Measurements from ENCODE around the gene TOP2A.

TOP2A gene

GRCh38 chr17:40453881-40454612 is 36.4 kb upstream of the TOP2A start:
- DNase-seq (ENCODE audit: low read depth, low spot score) = no peak

- no peak for DNase-seq (ENCODE audit: low read depth, low spot score)
These were observed 35.3 kb upstream of the TOP2A start for GRCh38 chr17:40452921-40453378.

- peak; percentile 78 for DNase-seq (ENCODE audit: low read depth, low spot score)
These were observed 34.6 kb upstream of the TOP2A start for GRCh38 chr17:40452216-40452787.

GRCh38 chr17:40451420-40451819 is 33.7 kb upstream of the TOP2A start:
- DNase-seq (ENCODE audit: low read depth, low spot score) = peak; percentile 77

GRCh38 chr17:40450175-40450574 is 32.5 kb upstream of the TOP2A start:
- no peak for DNase-seq (ENCODE audit: low read depth, low spot score)

GRCh38 chr17:40448639-40449261 is 31.1 kb upstream of the TOP2A start:
- DNase-seq (ENCODE audit: low read depth, low spot score) = no peak

GRCh38 chr17:40448213-40448638 is 30.5 kb upstream of the TOP2A start:
- DNase-seq (ENCODE audit: low read depth, low spot score) = no peak

GRCh38 chr17:40447806-40448205 is 30.1 kb upstream of the TOP2A start:
- DNase-seq (ENCODE audit: low read depth, low spot score) = no peak

- no peak for DNase-seq (ENCODE audit: low read depth, low spot score)
These were observed 29.5 kb upstream of the TOP2A start for GRCh38 chr17:40447148-40447644.

GRCh38 chr17:40445751-40446468 is 28.2 kb upstream of the TOP2A start:
- DNase-seq (ENCODE audit: low read depth, low spot score) = no peak

GRCh38 chr17:40443988-40444899 is 26.5 kb upstream of the TOP2A start:
- DNase-seq (ENCODE audit: low read depth, low spot score) = peak; percentile 51

- peak; percentile 92 for DNase-seq (ENCODE audit: low read depth, low spot score)
These were observed 25.7 kb upstream of the TOP2A start, which contains the start of gene IGFBP4 for GRCh38 chr17:40443196-40443987. IGFBP4 (plus strand) TSS chr17:40443450; CDS start chr17:40443736, 286 bp downstream.

- DNase-seq (ENCODE audit: low read depth, low spot score) = no peak
These were observed 24.9 kb upstream of the TOP2A start for GRCh38 chr17:40442392-40443195.

GRCh38 chr17:40440166-40440565 is 22.5 kb upstream of the TOP2A start:
- DNase-seq (ENCODE audit: low read depth, low spot score) = no peak

- DNase-seq (ENCODE audit: low read depth, low spot score) = no peak
These were observed 19.5 kb upstream of the TOP2A start for GRCh38 chr17:40437095-40437732.

GRCh38 chr17:40436636-40437035 is 18.9 kb upstream of the TOP2A start:
- no peak for DNase-seq (ENCODE audit: low read depth, low spot score)

- DNase-seq (ENCODE audit: low read depth, low spot score) = no peak
These were observed 16.1 kb upstream of the TOP2A start for GRCh38 chr17:40433551-40434415.
